AG10803 (cell line): ENCODE measurements around the gene OVOL2.

ENCODE experiments used
- DNase-seq: peaks from one replicate; pipeline ENCODE4 v3.0.0; 2010; ENCODE audit warnings: low read depth
- H3K4me3 ChIP-seq: 2 replicates; pipeline ENCODE4 v1.5.1; 2011; ENCODE audit warnings: mild to moderate bottlenecking, low read length, control low read depth
- CTCF ChIP-seq: conservative IDR thresholded peaks from 2 replicates; pipeline ENCODE4 v1.5.1; 2011; ENCODE audit warnings: mild to moderate bottlenecking, low read length, control low read depth, inconsistent platforms

The OVOL2 gene

GRCh38 chr20:18024606-18025127 is 33.0 kb downstream of the OVOL2 start:
- TF ChIP-seq CTCF = no peak
- no peak for DNase-seq
- no peak overlapping the region for H3K4me3 ChIP-seq

GRCh38 chr20:18020931-18021330 is 36.8 kb downstream of the OVOL2 start:
- no peak for DNase-seq
- H3K4me3 ChIP-seq = no peak overlapping the region
- TF ChIP-seq CTCF = no peak

DNA sequence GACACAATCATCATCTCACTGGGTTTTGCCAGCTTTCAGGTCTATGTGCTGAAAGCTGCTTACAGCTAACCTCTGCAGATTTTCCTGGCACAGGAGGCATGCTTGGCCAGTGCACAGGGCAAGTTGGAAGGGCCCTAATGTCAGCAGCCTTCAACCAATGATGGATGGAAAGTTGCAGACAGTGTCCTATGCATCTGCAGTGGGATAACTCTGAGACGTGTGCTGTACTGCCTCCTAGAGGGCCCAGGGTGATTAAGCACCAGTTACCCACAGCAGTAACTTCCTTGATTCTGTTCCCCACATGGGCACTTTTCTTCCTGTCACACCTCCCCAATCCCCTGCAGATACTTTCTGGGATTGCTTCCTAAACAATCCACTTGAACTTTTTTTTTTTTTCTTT is 38.6 kb downstream of the OVOL2 start:
- DNase-seq = peak; percentile 9
- TF ChIP-seq CTCF = peak; percentile 49
- no peak overlapping the region for H3K4me3 ChIP-seq

DNA sequence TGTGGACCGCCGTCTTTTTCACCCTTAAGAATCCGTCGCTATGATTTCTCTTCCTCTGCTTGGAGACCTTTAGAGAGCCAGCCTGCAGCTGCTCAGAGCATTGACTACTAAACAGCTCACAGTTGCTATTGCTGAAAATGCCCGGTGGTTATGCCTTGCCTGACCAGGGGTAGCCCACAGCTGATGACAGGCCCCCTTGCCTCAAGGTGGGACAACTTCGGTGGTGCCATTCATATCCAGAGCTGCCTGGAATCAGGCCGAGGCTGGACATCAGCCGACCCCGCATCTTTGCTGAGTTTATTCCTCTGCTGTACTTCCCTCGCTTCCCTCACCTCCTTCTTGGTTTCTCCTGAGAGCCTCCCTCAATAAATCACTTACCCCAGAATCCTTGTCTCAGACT is 39.6 kb downstream of the OVOL2 start:
- no peak for TF ChIP-seq CTCF
- H3K4me3 ChIP-seq = no peak overlapping the region
- no peak for DNase-seq

DNA sequence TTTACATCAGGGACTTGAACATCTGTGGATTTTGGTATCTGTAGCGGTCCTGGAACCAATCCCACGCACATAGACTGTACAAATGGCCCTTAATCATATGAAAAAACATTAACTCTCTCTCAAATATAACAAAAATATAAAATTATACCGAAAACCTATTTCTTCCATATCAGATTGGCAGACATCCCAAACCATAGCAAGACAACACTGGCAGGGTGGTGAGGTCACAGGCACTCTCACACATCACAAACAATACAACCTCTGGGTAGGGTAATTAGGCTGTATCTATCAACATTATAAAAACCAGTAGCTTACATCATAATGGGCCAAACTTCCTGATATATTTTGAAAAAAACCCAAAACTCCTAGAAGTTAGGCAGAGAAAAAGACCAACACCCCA is 40.9 kb downstream of the OVOL2 start:
- no peak for TF ChIP-seq CTCF
- H3K4me3 ChIP-seq = no peak overlapping the region

DNA sequence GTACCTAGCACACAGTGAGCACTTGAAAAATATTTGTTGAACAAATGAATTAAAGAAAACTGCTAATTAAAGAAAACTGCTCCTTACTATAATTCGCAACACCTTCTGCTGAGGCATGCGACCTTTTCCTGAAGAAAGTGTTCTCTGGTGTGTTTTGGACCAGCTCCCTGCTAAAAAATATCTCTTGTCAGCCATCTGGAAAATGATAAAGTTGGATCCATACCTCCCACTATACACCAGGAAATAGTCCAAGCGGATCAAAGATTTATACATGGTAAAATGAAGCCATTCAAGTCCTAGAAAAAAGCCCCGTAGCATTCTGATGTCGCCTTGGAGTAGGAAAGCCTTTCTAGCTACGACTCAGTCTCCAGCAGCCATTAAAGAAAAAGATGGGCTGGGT is 43.3 kb downstream of the OVOL2 start:
- DNase-seq = no peak
- no peak overlapping the region for H3K4me3 ChIP-seq
- TF ChIP-seq CTCF = no peak

More for the DNA sequence above, 40.9 kb downstream of the OVOL2 start:
- DNase-seq = no peak

DNA sequence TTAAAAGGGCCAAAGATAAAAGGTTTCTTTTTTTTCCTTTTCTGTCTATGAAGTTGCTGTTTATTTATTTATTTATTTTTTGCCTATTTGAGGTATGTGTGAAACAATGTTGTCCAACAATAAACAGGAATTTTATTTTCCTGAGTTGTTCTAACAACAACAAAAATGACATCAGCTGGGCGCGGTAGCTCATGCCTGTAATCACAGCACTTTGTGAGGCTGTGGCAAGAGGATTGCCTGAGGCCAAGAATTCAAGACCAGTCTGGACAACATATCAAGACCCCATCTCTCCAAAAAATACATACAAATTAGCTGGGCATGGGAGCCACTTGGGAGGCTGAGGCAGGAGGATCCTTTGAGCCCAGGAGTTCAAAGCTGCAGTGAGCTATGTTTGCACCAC is 44.8 kb downstream of the OVOL2 start:
- DNase-seq = no peak
- no peak overlapping the region for H3K4me3 ChIP-seq
- no peak for TF ChIP-seq CTCF
